Osteoblast (primary cell): ENCODE data around the gene CCNG2. TPM values are rescaled to one million over a fixed set of nuclear protein-coding genes. Genes with fewer than 3 reads are reported as not detected.

Experiments
- DNase-seq: peaks from one replicate; pipeline ENCODE4 v3.0.0; 2011; ENCODE audit warnings: low spot score, mixed read lengths; ENCODE audit not compliant: insufficient read length; ENCODE audit errors: missing footprints
- H2AFZ ChIP-seq: 2 replicates; pipeline ENCODE4 v1.6.0; 2011; ENCODE audit warnings: mild to moderate bottlenecking, low read length
- H3K27ac ChIP-seq: 2 replicates; pipeline ENCODE4 v1.5.1; 2011; ENCODE audit warnings: mild to moderate bottlenecking, low read depth, low read length, moderate library complexity
- H3K27me3 ChIP-seq: 2 replicates; pipeline ENCODE4 v1.6.0; 2012; ENCODE audit warnings: mild to moderate bottlenecking, control low read depth, inconsistent platforms, low read length, moderate library complexity; ENCODE audit not compliant: insufficient read depth
- H3K36me3 ChIP-seq: 2 replicates; pipeline ENCODE4 v1.5.1; 2011; ENCODE audit warnings: mild to moderate bottlenecking, low read length, control low read depth, moderate library complexity; ENCODE audit not compliant: insufficient read depth
- H3K4me1 ChIP-seq: 2 replicates; pipeline ENCODE4 v1.5.1; 2011; ENCODE audit warnings: mild to moderate bottlenecking, low read length, control low read depth, moderate library complexity; ENCODE audit not compliant: insufficient read depth
- H3K4me2 ChIP-seq: 2 replicates; pipeline ENCODE4 v1.6.0; 2011; ENCODE audit warnings: mild to moderate bottlenecking, low read length; ENCODE audit not compliant: insufficient read depth
- H3K4me3 ChIP-seq: fragments of 200-600 bp; sonication (generic); 3 replicates; pipeline ENCODE4 v1.5.1; 2012; ENCODE audit warnings: mild to moderate bottlenecking, low read length, inconsistent platforms; ENCODE audit not compliant: insufficient read depth
- H3K79me2 ChIP-seq: 2 replicates; pipeline ENCODE4 v1.6.0; 2012; ENCODE audit warnings: mild to moderate bottlenecking, low read length, control low read depth, inconsistent platforms; ENCODE audit not compliant: insufficient read depth
- H3K9me3 ChIP-seq: 2 replicates; pipeline ENCODE4 v1.5.1; 2011; ENCODE audit warnings: low read depth, low read length, control low read depth
- H4K20me1 ChIP-seq: 2 replicates; pipeline ENCODE4 v1.6.0; 2012; ENCODE audit warnings: mild to moderate bottlenecking, low read length, control low read depth; ENCODE audit not compliant: insufficient read depth
- total RNA-seq: library from RNA; depleted of rRNA; stranded (reverse); fragments of >200 nt; gene quantifications from 2 replicates; pipeline ENCODE4 v1.2.3, GENCODE V29; 2012
- TF ChIP-seq, protein P1 (sequence below): IDR thresholded peaks from 2 replicates; pipeline ENCODE4 v1.5.1; 2011; ENCODE audit warnings: mild to moderate bottlenecking, low read depth, low read length, moderate library complexity; ENCODE audit errors: extremely low read depth

The CCNG2 gene
- total RNA-seq, 1 donor, result 49.2 TPM

DNA sequence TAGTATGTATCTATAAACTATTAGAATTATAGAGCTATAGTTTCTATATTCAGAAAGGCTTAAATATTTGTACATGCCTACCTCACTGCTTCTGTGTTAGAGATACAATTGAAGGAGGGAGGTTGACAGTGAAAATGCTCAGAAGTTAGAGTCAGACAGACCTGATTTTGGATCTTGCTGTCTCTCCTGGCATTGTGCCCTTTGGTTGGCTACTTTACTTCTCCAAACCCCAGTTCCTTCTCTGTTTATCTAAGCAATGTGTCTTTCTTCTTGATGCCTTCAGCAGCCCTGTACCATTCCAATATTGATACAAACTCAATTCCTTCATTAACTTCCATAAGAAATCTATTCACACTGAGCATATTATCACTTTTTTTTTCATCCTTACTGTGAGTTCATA, 28.7 kb downstream of the CCNG2 start:
- no peaks in the 10 kb centered on the region for H3K36me3 ChIP-seq
- H3K9me3 ChIP-seq, result no peaks in the 10 kb centered on the region
- no peak overlapping the region for H3K27ac ChIP-seq
- H3K4me3 ChIP-seq, result no peak overlapping the region
- no peaks in the 10 kb centered on the region for H3K79me2 ChIP-seq
- H3K4me1 ChIP-seq, result no peaks in the 10 kb centered on the region
- no peak overlapping the region for H3K4me2 ChIP-seq
- no peak overlapping the region for H2AFZ ChIP-seq
- H3K27me3 ChIP-seq, result peaks cover 58% of the 10 kb centered on the region
- TF ChIP-seq, protein P1, sequence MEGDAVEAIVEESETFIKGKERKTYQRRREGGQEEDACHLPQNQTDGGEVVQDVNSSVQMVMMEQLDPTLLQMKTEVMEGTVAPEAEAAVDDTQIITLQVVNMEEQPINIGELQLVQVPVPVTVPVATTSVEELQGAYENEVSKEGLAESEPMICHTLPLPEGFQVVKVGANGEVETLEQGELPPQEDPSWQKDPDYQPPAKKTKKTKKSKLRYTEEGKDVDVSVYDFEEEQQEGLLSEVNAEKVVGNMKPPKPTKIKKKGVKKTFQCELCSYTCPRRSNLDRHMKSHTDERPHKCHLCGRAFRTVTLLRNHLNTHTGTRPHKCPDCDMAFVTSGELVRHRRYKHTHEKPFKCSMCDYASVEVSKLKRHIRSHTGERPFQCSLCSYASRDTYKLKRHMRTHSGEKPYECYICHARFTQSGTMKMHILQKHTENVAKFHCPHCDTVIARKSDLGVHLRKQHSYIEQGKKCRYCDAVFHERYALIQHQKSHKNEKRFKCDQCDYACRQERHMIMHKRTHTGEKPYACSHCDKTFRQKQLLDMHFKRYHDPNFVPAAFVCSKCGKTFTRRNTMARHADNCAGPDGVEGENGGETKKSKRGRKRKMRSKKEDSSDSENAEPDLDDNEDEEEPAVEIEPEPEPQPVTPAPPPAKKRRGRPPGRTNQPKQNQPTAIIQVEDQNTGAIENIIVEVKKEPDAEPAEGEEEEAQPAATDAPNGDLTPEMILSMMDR, result no peak
- DNase-seq, result no peak
- H4K20me1 ChIP-seq, result no peaks in the 10 kb centered on the region

DNA sequence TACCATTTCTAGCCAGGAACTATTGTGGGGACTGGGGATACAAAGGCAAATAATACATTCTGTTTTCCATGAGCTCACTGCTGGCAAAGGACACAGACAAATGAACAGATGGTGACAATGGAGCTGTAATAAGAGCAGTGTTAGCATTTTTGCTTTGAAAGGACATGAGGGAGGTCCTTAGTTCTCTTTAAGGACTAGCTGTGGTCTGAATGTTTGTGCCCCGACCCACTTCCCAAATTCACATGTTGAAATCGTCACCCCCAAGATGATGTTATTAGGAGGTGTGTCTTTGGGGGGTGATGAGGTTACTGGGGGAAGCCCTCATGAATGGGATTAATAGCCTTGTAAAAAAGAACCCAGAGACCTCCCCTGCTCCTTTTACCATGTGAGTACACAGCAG, 30.3 kb downstream of the CCNG2 start:
- Histone ChIP-seq H3K79me2 (no peaks in the 10 kb centered on the region), H3K27ac (no peak overlapping the region), H4K20me1 (no peaks in the 10 kb centered on the region), H3K36me3 (no peaks in the 10 kb centered on the region), H3K9me3 (no peaks in the 10 kb centered on the region), H3K4me1 (no peaks in the 10 kb centered on the region), H3K4me3 (no peak overlapping the region), H2AFZ (no peak overlapping the region), H3K27me3 (peaks cover 49% of the 10 kb centered on the region), H3K4me2 (no peak overlapping the region)
- TF ChIP-seq, protein P1, result no peak
- DNase-seq, result no peak

DNA sequence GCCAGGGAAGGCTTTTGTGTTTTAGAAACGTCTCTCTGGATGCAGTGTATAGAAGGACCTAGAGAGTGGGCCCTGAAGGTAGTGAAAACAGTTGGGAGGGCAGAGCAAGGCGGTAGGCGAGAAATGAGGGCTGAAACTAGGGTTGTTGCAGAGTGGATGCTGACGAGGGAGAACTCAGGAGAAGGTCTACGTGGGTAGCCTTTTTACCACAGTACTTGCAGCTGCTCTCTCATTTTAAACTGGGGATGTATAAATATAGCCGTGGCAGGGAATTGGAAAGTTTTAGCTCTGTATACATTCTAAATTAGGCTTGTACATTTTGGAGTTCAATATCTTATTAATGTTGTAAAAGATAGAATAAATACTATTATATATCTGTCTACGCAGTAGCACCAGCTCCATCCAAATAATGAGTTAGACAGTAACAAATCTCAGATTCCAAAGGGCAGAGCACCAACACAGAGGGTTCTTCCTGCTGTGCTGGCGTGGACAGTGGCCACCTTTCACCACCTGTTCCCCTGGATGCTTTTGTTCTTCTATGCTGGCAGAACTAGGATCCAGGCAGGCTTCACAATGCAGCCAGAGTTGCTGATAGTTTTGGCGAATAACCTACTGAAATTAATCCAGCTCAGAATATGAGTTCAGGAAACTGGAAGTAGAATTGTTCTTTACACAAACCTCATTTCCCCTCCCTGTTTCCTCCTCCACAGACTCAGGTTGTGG, 31.7 kb downstream of the CCNG2 start:
- no peaks in the 10 kb centered on the region for H3K79me2 ChIP-seq
- H3K27me3 ChIP-seq, result peaks cover 40% of the 10 kb centered on the region
- no peaks in the 10 kb centered on the region for H4K20me1 ChIP-seq
- TF ChIP-seq, protein P1, result no peak
- H3K4me1 ChIP-seq, result no peaks in the 10 kb centered on the region
- DNase-seq, result no peak
- H3K36me3 ChIP-seq, result no peaks in the 10 kb centered on the region
- no peaks in the 10 kb centered on the region for H3K9me3 ChIP-seq
- H2AFZ ChIP-seq, result no peak overlapping the region
- no peak overlapping the region for H3K4me2 ChIP-seq
- H3K4me3 ChIP-seq, result no peak overlapping the region
- no peak overlapping the region for H3K27ac ChIP-seq

DNA sequence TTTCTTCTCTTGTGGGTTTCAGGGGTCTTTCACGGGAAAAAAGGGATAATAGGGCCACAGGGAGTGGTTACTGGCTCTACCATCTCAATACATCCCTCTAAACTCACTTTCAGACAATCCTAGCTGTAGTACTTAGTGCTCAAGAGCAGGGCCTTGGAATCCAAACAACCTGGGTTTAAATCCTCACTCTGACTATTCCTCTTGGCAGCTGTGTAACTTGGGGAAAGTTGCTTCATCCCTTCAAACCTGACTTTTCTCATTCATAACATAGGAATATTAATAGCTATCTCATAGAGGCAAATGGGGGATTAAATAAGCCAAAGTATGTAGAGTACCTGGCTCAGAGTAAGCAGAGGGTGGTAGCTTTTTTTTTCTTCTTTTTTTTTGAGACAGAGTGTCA, 32.4 kb downstream of the CCNG2 start:
- Histone ChIP-seq H3K4me2 (no peak overlapping the region), H3K9me3 (no peaks in the 10 kb centered on the region), H3K79me2 (no peaks in the 10 kb centered on the region), H3K27ac (no peak overlapping the region), H3K36me3 (no peaks in the 10 kb centered on the region), H3K4me1 (no peaks in the 10 kb centered on the region), H2AFZ (no peak overlapping the region), H3K4me3 (no peak overlapping the region), H4K20me1 (no peaks in the 10 kb centered on the region), H3K27me3 (peaks cover 39% of the 10 kb centered on the region)
- no peak for DNase-seq
- TF ChIP-seq, protein P1, result no peak
